Raji (cell line): Measurements from ENCODE around the gene LRCH3.

ENCODE experiments used
- POLR2A ChIP-seq: IDR thresholded peaks from 2 replicates; pipeline ENCODE4 v1.6.1; 2011; ENCODE audit warnings: low read depth, low read length, control low read depth; ENCODE audit not compliant: insufficient read depth

LRCH3 gene

DNA sequence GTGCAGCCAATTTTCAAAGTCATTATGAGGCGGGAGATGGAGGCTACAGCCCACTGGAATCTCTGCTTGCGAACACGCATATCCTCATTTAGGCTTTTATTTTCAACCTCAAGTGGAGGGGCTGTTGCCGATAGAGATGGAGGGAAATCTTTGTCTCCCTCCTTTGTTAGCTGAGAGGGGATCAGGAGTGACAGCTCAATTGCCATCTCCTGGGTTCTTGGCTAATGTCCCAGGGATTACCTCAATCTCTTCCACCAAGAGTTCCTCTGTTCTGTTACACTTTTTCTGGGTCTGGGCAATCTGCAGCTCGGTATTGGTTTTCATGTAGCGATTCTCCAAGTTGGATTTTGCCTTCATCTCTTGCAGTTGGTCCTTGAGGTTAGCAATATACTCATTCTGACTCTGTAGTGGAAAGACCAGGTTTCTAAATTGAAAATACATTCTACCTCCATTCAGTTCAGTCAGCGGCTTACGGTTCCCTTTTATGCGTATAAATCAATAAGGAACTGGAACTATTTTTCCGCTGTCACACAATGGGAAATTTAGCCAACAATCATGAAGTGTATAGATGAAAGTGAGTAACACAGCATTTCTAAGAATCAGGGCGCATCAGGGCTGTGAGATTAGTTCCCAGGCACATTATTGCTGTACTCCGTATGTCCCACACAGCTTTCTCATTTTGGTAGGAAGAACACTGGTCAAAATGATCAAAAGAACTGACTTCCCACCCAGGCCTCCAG lies 122.8 kb downstream of the LRCH3 start:
- no peak for TF ChIP-seq POLR2A

GRCh38 chr3:197926418-197926817 lies 135.4 kb downstream of the LRCH3 start:
- TF ChIP-seq POLR2A = no peak

DNA sequence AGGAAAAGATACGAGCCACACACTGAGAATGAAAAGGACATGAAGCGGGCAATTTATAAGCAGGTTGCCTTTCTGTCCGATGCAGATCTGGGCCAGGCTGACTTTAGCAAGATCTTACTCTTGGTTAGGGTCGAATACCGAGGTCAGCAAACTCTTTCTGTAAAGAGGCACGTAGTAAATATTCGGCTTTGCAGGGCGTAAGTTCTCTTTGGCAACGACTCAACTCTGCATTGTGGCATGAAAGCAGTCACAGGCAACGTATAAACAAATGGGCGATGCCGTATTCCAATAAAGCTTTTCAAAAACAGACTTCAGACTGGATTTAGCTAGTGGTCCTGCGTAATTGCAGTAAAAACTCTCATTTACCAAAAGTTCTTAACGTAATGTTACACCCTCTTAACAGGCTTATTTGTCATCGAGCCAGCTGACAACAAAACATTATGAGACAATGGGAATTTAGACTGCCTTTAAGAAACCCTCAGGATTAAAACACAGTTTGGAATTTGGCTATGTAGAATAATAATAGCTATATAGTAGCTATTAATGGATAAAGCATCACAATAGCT lies 145.8 kb downstream of the LRCH3 start:
- TF ChIP-seq POLR2A = no peak
